Left kidney (tissue), 2 donors: Measurements from ENCODE around the gene DGKQ. TPM values are rescaled to one million over a fixed set of nuclear protein-coding genes. Genes with fewer than 3 reads are reported as not detected.

Experiments used
- DNase-seq: peaks from one replicate; pipeline ENCODE4 v3.0.0-alpha.2; 2013
- polyA plus RNA-seq: library from polyadenylated mRNA; unstranded; fragments of 120-200 nt; gene quantifications from one replicate; pipeline ENCODE4 v1.2.1, GENCODE V29; 2013; ENCODE audit not compliant: insufficient read length

The DGKQ gene
- polyA plus RNA-seq, 1 donor, result 5.8 TPM

DNA sequence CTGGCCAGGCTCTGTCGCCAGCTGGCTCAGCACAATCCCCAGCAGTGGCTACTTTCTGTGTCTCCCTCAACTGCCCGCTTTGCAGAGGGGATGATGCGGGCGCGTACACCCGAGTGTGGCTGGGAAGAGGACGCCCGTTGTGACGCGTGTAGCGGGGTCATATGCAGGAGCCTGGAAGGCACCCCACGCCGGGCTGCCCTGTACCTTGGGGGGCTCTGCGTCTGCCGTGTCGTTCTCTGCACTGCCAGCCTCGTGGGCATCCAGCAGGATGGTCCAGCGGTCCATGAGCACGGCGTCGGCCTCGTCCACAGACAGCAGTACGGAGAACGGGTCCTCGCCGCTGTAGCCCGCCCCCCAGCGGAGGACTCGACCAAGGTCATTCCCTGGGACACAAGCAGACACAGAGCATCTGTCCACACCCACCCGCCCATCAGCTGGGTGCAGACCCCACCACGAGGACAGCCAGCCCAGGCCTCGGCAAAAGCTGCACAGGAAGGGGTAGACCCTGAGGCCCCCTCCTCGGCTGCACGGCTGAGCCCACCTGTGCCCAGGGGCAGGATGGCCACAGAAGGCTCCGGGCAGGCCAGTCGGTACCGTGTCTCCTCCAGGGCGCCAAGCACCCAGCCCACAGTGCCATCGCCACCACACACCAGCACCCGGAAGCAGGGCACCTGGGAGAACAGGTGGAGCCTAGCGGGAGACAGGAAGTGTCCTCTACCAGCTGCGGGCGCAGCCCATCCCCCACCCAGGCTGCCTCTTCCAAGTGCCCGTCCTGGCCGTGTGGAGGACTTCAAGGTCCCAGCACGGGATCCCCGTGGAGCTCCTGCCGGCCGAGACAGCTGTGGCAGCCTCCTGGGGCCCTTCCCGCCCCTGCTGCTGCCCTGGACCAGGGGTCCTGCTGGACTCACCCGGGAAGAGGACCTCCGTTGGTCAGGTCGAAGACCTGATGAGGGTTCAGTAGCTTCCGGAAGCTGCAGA is 10.8 kb downstream of the DGKQ start:
- no peak for DNase-seq

DNA sequence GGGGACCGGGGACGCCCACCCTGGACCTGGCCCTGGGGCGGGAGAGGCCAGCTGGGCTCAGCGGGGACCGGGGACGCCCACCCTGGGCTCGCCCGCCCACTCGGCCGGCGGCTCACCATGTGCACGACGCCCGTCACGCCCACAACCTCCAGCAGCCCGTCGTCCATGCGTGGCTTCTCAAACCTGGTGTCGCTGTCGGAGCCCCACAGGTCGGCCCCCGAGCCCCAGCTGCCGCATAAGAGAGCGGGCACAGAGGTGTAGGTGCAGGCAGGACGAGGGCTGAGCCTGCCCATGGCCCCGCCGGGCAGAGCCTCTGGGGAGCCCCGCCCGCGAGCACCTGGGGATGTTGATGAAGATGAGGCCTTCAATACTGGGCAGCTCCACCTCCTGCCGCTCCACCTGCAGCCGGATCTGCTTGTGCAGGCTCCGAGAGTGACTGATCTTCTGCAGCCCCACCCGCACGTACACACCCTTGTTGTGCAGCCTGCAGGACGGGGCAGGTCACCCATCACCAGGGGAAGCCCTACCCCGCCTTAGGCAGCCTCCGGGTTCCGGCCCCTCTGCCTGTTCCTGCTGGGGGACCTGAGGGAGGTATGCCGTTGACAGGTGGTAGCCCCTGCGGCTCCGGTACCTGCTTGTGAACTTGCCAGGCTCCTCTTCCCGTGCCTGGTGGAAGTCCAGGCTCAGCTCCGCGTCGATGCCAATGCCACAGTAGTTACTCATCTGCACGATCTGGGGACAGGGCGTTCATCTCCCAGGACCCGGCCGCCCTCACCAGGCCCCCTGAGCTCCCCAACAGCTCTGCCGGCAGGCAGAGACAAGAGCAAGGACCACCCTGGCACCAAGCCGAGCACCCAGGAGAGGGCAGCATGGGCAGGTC is 11.8 kb downstream of the DGKQ start:
- no peak for DNase-seq

DNA sequence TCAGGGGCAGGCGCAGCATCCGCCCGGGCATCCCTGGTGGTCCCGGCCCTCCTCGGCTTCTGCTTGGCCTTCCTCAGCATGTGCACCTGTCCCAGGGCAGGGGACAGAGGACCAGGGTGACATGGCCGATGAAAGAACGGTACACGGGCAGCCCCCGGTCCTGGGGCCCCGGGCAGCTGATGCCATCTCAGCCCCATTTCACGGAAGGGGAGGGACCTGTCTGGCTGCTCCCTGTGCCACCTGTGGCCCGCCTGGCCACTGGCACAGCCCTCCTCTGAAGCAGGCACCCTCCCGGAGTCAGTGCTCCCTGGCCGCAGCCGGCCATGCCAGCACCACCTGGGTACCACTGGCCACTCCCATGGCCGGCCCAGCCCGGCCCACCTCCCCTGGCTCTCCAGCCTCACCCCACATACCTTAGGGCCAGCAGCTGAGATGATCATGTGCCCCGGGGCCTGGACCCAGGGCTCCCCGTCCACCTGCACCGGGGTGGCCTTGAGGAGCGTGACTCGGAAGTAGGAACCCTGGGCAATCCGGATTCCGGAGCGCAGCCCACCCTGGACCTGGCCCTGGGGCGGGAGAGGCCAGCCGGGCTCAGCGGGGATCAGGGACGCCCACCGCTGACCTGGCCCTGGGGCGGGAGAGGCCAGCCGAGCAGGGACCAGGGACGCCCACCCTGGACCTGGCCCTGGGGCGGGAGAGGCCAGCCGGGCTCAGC is 12.6 kb downstream of the DGKQ start:
- DNase-seq, result no peak

DNA sequence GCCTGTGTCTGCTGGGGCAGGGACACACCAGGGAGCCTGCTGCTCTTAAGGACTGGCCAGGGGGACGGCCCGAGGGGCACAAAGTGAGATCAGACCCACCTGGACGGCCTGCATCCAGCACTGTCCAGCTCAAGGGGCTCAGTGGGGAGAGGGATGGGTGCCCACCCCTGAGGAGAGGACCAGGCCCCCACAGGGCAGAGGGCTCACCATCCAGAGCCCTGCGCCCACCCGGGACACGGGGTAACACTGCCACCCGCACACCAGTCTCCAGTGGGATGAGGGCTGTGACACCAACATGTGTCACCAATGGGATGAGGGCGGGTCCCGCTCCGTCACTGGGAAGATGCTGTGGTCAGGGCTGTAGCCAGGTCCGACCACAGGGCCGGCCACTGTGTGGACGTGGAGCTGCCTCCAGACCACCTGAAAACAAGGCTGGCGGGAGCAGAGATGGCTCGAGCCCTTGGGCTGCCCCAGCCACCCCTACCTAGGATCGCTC is 13.2 kb downstream of the DGKQ start:
- DNase-seq, result no peak

DNA sequence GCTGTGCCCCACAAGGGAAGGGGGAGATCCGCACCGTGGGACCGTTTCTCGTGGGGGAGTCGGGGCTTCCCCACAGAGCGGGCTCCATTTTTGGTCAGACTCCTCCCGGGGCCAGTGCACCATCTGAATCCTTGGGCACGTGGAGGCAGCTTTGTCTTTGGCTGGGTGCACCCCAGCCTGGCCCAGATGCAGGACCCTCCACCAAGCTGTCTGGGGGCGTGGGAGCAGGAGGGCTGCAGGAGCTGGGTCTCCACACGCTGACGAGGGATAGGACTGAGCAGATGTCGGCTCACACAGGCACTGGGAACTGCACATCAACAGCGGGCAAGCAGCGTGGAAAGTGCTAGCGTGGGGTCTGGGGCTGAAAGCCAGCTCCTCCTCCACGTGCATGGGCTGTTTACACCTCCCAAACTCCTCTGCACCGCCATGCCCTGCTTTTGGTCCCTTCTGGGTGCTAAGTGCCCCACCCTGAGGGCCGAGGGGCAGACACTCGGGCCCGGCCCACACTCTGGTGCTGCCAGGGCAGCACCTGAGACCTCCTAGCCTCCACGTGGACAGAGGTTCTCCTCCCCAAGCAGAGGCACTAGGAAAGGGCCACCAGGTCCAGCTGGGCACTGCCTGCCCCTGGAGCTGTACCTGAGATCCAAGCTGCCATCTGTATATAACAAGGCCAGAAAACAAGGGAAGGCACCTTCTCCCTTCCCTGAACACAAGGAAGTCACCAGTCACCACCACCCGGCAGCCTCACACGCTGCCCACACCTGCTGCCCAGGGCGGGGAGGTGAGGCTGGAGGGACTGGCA is 13.8 kb downstream of the DGKQ start:
- no peak for DNase-seq

DNA sequence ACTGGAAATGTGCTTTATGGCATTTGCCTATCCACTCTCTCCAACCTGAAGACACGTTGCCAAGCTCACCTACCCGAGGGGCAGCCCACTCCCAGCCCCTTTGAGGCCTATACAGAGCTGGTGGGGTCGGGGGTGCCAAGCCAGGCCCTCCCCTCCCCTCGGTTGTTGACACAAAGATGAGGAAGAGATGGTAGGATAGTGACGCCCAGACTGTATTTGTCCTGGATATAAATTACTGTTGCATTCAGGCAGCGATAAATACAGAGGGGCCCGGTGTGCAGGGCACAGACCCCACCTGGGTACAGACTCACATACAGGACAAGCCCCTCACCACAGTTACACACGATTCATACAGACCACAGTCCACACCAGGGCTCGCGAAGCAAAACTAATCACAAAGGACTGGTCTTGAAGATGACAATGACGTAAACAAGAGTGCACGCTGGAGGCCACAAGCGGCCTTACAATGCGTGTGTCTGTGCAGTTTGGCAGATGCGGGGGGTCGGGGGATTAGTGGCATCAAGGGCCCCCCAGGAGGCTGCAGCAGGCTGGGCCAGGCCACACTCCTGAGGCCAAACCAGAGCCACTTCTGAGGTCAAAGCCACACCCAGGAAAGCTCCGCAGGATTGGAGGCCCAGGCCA is 14.6 kb downstream of the DGKQ start:
- no peak for DNase-seq

DNA sequence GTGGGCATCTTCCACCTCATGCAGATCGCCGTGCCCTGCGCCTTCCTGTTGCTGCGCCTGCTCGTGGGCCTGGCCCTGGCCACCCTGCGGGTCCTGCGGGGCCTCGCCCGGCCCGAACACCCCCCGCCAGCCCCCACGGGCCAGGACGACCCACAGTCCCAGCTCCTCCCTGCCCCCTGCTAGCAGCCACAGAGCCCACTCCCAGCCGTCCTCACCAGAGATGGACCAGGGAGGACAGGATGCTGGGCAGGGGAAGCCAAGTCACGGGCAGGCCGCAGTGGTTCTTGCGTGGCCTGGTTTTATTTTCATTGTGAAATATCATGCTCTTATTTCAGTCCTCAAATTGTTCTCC is 15.1 kb downstream of the DGKQ start:
- DNase-seq, result no peak

DNA sequence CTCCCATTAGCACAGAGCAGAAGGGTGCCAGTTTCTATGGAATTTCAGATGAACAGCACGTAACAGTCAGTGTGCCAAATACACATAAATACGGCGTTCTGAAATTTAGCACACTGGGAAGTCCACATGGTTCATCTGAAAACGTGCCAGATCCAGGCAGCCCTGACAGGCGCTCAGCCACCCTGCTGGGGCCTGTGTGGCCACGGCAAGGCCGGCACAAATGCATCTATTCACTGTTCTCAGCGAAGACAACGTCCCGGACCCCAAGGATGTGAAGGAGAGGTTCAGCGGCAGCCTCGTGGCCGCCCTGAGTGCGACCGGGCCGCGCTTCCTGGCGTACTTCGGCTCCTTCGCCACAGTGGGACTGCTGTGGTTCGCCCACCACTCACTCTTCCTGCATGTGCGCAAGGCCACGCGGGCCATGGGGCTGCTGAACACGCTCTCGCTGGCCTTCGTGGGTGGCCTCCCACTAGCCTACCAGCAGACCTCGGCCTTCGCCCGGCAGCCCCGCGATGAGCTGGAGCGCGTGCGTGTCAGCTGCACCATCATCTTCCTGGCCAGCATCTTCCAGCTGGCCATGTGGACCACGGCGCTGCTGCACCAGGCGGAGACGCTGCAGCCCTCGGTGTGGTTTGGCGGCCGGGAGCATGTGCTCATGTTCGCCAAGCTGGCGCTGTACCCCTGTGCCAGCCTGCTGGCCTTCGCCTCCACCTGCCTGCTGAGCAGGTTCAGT is 15.6 kb downstream of the DGKQ start:
- DNase-seq, result no peak

DNA sequence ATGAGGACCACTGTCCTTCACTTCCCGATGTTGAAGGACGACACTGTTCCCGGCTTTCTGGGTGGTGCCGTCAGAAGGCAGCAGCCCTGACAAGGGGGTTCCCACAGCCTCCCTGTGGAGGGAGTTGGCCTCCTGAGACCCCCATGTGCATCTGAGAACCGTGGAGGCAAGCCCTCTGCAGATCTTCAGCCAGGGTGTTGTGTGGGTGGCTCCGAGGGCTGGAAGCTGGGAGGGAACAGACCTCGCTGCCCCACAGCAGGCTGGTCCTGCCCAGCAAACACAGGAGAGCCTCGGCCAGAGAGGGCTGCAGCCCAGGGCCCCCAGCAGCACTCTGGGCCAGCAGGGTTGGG is 16.2 kb downstream of the DGKQ start:
- no peak for DNase-seq

DNA sequence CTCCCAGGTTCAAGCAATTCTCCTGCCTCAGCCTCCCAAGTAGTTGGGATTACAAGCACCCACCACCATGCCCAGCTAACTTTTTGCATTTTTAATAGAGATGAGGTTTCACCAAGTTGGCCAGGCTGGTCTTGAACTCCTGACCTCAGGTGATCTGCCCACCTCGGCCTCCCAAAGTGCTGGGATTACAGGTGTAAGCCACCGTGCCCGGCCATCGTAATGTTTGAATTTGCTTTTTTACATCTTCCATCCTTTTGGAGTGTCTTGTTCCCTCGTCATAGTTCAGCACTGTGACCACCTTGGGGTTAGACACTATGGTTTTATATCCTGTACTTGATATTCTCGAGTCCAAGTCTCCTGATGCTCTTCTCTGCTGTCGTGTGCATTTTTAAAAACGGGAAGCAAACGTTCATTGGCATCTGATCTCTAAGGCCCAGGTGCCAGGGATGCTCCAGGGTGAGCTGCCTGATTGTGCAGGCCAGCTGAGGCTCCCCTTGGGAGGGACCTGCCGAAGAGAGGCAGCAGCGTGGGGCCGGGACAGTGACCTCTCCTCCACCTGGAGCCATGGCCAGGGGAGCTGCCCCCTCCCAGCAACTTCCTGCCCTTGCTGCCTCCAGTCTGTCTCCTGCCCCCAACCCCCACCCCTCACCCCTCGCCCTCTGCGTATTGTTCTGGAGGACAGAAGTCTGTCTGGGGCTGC is 16.7 kb downstream of the DGKQ start:
- no peak for DNase-seq

DNA sequence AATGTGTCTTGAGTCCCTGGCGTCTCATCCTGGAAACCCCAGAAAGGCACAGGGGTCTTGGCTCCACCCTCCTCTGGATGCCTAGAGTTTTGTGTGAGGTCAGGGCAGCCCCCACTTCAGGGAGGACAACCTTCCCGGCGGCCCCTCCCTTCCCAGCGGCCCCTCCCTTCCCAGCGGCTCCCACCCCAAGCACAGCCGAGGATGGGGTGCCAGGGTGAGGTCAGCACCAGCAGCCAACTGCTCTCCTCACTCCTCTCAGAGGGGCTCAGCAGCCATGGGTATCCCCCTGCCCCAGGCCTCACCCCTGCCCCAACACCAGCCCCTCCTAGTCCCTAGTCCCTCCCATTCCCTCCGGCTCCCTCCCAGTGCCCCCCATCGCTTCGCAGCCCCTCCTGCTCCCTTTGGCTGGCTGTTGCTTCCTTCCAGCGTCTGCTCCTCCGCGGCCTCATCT is 17.4 kb downstream of the DGKQ start:
- no peak for DNase-seq

DNA sequence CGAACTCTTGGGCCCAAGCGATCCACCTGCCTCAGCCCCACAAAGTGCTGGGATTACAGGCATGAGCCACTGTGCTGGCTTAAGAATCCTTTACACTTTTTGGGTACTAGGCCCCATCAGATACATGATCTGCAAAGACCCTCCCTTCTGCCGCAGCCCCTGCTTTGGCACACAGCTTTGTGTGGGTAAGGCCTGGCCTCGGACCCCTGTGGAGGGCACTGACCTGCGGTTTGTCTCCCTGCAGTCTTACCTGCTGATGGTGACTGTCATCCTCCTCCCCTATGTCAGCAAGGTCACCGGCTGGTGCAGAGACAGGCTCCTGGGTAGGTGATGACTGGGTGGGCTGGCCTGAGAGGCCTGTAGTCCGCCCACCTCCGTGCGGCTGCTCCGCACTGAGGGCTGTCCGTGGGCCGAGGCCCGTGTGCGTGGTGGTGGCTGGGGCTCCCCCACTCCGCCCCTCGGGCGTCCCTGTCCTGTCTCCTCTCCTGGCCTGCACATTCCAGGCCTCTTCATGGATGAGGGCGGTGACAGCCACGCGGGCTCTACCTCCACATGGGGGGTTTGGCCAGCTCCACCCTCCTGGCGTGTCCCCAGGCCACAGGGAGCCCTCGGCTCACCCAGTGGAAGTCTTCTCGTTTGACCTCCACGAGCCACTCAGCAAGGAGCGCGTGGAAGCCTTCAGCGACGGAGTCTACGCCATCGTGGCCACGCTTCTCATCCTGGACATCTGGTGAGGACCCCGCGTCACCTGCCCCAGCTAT is 18.0 kb downstream of the DGKQ start:
- DNase-seq, result no peak

DNA sequence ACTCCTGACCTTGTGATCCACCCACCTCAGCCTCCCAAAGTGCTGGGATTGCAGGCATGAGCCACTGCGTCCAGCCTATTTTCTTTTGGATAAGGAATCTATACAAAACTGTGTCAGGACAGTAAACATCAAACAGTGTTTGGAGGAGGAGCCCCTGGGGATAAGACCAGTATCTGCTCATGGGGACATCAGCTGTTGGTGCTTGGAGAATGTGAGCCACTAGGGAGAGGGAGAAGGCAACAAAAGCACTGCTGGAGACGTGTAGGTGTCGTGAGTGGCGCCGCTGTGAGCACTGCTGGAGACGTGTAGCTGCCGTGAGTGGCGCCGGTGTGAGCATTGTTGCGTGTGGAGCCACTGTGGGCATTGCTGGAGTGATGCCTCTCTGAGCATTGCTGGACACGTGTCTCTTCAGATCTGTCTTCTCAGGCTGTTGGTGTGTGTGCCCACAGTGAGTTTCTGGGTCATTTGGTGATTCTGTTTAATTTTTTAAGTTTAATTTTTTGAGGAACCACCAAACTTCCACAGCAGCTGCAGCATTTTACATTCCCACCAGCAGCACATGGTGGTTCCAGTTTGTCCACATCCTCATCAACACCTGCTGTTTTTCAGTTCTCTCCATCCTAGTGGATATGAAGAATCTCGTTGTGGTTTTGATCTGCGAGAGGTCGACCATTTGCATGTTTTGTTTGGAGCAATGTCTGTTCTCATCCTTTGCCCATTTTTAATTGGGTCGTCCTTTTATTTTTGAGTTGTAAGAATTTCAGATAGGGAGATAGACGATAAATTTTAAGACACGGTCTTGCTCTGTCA is 19.0 kb downstream of the DGKQ start:
- DNase-seq, result no peak

DNA sequence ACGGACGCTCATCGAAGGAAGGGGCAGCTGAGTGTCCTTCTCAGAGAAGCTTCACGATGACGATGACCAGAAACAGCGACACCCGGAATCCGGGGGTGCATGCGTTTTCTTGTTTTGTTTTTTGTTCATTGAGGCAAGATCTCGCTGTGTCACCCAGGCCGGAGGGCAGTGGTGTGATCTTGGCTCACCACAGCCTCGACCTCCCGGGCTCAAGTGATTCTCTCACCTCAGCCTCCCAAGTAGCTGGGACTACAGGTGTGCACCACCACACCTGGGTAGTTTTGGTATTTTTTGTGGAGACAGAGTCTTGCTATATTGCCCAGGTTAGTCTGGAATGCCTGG is 19.8 kb downstream of the DGKQ start:
- DNase-seq, result no peak

DNA sequence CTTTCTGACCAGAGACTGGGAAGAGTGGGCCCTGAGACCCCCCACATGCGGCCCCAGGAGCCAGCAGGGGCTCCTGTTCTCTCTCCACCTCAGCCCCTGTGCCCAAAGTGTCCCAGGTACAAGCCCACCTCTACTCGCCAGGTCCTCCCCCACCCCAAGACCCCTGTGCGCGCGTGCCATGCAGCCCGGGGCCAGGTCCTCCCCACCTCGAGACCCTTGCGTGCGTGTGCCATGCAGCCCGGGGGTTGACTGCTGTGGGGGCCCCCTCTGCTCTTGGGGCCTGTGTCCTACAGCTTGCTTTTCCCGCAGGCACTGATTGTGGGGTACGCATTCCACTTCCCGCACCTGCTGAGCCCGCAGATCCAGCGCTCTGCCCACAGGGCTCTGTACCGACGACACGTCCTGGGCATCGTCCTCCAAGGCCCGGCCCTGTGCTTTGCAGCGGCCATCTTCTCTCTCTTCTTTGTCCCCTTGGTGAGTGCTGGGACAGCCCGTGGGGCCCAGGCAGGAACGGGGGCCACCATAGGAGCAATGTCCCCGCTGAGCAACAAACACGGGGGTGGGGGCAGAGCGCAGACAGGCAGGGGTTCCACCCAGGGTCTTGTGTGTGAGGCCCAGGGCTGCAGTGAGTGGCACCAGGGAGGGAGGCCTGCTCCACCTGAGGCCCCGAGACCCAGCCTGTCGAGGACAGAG is 20.3 kb downstream of the DGKQ start:
- DNase-seq, result no peak

DNA sequence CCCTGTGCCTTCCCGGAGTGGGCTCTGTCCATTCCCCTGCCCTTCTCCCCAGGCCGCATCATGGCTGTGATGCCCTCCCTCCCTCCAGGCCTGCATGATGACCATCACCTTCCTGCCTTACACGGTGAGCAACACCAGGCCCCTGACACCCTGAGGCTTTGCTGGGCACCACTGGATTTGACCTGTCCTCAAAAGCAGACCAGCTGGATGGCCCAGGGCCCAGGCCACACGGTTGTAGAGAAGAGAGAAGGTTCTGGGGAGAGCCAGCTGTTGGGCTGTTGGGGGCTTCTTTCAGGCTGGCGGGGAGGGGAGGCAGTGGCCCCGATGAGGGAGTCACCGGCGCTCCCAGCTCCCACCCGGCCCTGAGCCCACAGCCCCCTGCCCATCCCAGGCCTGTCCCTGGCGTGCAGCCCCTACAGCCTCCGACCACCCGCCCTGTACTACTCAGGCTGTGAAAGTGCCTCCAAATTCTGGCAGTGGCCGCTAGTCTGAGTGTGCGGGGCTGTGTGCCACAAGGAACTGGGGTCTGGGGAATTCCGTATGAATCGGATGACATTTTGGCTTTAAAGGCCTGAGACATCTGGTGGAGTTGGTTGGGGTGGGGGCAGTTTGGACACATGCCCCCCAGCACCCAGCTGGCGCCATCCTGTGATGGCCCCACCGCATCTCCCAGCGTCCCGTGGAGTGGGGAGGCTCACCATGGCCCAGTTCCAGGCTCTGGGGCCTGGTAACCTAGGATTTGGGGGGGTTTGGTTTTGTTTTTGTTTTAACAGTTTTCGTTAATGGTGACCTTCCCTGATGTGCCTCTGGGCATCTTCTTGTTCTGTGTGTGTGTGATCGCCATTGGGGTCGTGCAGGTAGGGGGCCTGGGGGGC is 21.5 kb downstream of the DGKQ start:
- DNase-seq, result no peak
